ENCODE data around the gene PRMT3.
A peak's percentile ranks its signal among the peaks of the same experiment; 100 is the strongest.

The PRMT3 gene

DNA sequence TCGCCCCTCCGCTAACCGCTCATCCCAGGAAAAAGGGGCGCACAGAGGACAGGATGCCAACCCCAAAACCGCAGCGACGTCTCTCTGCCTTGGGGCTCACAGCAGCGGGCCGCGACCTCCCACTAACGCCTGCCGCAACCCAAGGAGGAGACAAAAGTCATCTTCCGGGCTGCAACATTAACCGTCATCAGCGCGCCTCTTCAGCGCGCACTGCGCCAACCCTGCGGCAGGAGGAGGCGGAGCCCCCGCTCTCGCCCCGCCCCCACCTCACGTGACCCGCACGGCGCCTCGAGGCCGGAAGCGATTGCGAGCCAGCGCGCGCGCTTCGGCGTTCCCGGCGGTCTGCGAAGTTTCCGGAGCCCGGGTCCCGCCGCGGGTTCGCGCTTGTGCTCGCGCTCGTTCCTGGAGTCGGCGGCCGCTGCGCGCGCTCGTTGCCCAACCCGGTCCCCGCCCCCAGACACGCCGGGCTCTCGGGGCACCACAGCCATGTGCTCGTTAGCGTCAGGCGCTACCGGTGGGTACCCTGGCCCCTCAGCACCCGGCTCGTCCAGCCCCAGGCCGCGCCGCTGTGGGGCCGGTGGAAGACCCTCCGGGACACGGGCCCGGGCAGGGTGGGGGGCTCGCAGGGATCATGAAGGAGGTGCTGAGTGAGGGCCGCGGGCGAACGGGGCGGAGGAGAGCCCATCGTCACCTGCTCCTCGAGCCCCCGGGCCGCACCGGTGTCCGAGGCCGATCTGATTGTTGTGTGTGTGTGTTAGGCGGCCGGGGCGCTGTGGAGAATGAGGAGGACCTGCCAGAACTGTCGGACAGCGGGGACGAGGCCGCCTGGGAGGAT, at the start of gene PRMT3:
Gene PRMT3, plus strand, starts transcription at position 456 of the 835 bp plus-strand sequence. Its CDS starts 31 bp downstream, at position 487.
- H3K36me3 ChIP-seq (ENCODE audit: insufficient read depth, low read length), result no peaks in the 10 kb centered on the region
- H3K27me3 ChIP-seq (ENCODE audit: insufficient read depth, low read length), result no peaks in the 10 kb centered on the region
- H3K4me3 ChIP-seq (ENCODE audit: low read depth, low read length), result peak within 1 kb of the TSS; percentile 86
- peaks cover 13% of the 10 kb centered on the region for H3K79me2 ChIP-seq (ENCODE audit: control insufficient read depth, insufficient read depth, low read length, unreplicated experiment)
- peak within 1 kb of the TSS; percentile 78 for H3K27ac ChIP-seq (ENCODE audit: low read depth, low read length)
- peaks cover 9% of the 10 kb centered on the region for H3K4me1 ChIP-seq (ENCODE audit: control insufficient read depth, insufficient read depth, low read length, unreplicated experiment)
- H2AFZ ChIP-seq (ENCODE audit: low read length, unreplicated experiment), result peak within 1 kb of the TSS; percentile 76

DNA sequence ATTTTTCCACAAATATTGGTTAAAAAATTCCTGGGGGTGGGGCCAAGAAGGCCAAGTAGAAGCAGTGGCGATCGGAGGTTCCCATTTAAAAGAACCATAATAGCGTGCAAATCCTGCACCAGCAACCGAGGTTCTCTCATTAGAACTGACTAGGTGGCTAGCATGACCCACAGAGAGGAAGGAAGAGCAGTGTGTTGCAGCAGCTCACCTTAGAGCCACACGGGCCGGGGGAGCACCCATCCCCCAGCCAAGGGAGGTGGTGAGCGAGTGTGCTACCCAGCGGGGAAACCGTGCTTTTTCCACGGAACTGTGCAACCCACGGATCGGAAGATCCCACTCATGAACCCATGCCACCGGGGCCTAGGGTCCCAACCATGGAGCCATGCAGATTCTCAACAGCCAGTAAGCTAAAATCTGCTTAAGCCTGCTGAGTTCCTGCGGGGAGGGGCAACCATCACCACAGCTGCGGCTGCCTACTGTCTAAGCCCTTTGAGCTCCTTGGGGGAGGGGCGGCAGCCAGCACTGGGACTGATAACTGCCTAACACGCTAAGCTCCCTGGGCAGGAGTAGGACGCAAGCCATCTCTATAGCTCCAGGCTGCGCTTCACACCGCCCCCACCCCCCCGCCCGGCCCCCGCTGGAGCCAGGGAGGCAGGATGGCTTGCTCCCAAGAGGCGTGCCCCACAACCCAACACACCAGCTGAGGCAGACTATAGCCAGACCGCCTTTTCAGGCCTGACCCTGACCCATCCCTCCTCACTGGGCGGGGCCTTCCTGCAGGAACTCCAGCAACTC, 45.0 kb upstream of the PRMT3 start:
- no peak overlapping the region for H2AFZ ChIP-seq (ENCODE audit: low read length, unreplicated experiment)
- no peaks in the 10 kb centered on the region for H3K79me2 ChIP-seq (ENCODE audit: control insufficient read depth, insufficient read depth, low read length, unreplicated experiment)
- no peak overlapping the region for H3K27ac ChIP-seq (ENCODE audit: low read depth, low read length)
- H3K4me3 ChIP-seq (ENCODE audit: low read depth, low read length), result no peak overlapping the region
- no peaks in the 10 kb centered on the region for H3K36me3 ChIP-seq (ENCODE audit: insufficient read depth, low read length)
- H3K4me1 ChIP-seq (ENCODE audit: control insufficient read depth, insufficient read depth, low read length, unreplicated experiment), result no peaks in the 10 kb centered on the region
- H3K27me3 ChIP-seq (ENCODE audit: insufficient read depth, low read length), result peaks cover 97% of the 10 kb centered on the region

DNA sequence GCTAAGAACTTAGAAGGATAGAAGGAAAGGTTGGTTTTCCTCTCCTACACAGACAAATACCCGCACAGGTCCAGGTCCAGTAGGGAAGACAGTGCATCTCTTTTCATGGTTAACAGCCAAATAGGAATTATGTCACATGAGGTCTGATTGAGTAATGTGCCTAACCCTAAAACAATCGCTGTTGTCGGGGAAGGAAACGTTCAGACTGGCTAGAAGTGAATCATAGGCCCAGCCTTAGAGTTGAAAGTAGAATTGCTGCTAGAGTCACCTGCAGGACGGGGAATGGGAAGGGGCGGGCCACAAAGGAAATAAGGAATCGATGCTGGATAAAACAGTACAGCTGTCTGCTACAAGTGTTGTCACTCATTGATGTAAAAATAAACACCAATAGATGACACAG, 36.4 kb upstream of the PRMT3 start:
- Histone ChIP-seq H3K27me3 (ENCODE audit: insufficient read depth, low read length) (peaks cover 45% of the 10 kb centered on the region), H3K79me2 (ENCODE audit: control insufficient read depth, insufficient read depth, low read length, unreplicated experiment) (no peaks in the 10 kb centered on the region), H3K4me1 (ENCODE audit: control insufficient read depth, insufficient read depth, low read length, unreplicated experiment) (peaks cover 6% of the 10 kb centered on the region), H3K27ac (ENCODE audit: low read depth, low read length) (no peak overlapping the region), H3K36me3 (ENCODE audit: insufficient read depth, low read length) (no peaks in the 10 kb centered on the region), H3K4me3 (ENCODE audit: low read depth, low read length) (no peak overlapping the region), H2AFZ (ENCODE audit: low read length, unreplicated experiment) (no peak overlapping the region)

DNA sequence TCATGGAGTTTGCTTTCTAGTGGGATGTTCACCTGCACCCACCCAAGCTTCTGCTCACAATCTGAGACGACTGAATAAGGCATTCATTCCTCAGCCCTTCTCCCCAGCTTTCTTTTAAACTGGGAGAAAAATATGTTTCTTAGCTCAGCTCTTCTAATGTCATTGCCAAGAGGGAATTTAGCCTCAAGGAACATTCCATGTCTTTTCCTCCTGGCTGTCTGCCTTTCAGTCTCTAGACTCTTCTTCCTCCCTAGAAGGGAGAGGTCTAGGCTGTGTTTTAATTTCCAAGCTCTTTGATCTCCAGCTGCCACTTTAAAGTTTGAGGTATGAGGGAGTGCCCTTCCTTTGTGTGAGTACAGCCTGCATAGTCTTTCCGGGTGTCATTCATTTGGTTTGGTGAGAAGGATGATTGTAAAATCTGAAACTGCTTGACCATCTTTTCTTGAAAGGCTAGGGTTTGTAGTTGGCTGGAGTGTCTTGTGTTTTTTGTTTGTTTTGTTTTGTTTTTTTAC, 35.7 kb upstream of the PRMT3 start:
- Histone ChIP-seq H2AFZ (ENCODE audit: low read length, unreplicated experiment) (peak overlapping the region; percentile 8), H3K27me3 (ENCODE audit: insufficient read depth, low read length) (peaks cover 39% of the 10 kb centered on the region), H3K79me2 (ENCODE audit: control insufficient read depth, insufficient read depth, low read length, unreplicated experiment) (no peaks in the 10 kb centered on the region), H3K4me1 (ENCODE audit: control insufficient read depth, insufficient read depth, low read length, unreplicated experiment) (peaks cover 6% of the 10 kb centered on the region), H3K36me3 (ENCODE audit: insufficient read depth, low read length) (no peaks in the 10 kb centered on the region), H3K4me3 (ENCODE audit: low read depth, low read length) (no peak overlapping the region), H3K27ac (ENCODE audit: low read depth, low read length) (no peak overlapping the region)

DNA sequence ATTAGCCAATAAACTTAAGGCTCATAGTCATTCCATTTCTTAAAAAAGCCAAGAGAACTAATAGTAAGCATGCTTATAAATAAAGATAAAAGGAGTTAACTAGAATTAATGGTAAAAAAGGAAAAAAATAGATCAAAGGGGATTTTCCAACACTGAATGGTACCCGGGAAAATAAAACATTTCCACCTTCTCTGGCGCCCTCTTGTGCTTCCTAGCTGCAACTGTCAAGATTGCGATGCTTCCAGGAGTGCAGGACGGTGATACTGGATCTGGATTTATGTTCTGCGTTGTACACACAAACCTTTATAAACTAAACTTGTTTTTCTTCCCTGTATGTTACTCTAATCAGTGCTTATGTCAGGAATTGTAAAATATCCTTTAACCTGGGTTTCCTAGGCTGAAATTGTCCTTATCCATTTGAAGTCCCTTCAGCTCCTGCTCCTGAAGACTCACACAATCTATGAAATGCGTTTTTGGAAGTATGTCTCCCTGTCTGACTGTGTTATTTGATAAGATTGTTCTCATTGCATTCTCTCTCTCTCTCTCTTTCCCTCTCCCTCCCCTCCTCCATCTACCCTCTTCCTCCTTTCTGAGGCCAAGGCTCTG, 33.6 kb upstream of the PRMT3 start:
- Histone ChIP-seq H3K27me3 (ENCODE audit: insufficient read depth, low read length) (peaks cover 19% of the 10 kb centered on the region), H3K36me3 (ENCODE audit: insufficient read depth, low read length) (no peaks in the 10 kb centered on the region), H2AFZ (ENCODE audit: low read length, unreplicated experiment) (peak overlapping the region; percentile 43), H3K27ac (ENCODE audit: low read depth, low read length) (no peak overlapping the region), H3K79me2 (ENCODE audit: control insufficient read depth, insufficient read depth, low read length, unreplicated experiment) (no peaks in the 10 kb centered on the region), H3K4me3 (ENCODE audit: low read depth, low read length) (peak overlapping the region; percentile 33; the same call in 1 of the 2 replicates), H3K4me1 (ENCODE audit: control insufficient read depth, insufficient read depth, low read length, unreplicated experiment) (peaks cover 6% of the 10 kb centered on the region)

DNA sequence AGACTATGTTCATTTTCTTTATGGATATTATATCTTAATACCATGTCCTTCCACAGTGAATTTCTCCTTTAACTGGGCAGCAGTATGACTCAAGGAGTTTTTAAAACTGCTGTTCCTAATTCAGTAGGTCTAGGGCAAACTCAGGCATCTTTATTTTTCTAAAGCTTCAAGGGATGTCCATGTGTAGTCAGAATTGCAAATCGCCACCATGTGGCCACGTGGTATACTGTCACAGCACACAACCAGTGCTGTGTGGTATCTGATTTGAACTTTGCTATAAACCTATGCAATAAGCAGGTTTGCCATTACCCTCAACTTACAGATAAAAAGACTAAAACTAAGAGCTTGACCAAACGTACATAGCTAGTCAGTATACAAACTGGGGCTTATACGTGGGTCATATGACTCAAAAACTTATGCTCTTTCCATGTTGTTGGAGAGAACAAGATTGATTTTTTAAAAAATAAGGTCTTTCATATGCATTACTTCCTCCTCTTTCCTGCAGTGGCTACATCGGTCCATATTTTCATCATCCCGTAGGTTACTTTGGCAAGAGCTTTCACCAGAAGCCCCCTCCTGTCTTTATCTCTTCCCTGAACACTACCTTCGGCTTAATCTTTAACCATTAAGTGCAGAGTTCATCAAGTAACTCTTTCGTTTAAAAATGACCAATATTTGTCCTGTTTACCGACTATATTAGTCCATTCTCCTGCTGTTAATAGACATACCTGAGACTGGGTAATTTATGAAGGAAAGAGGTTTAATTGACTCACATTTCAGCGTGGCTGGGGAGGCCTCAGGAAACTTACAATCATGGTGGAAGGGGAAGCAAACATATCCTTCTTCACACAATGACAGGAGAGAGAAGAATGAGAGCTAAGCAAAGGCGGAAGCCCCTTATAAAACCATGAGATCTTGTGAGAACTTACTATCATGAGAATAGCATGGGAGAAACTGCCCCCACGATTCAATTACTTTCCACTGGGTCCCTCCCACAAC, 32.0 kb upstream of the PRMT3 start:
- Histone ChIP-seq H3K27me3 (ENCODE audit: insufficient read depth, low read length) (0 out of 2 replicates have a peak, but pooled peaks cover 8% of the 10 kb centered on the region), H3K4me1 (ENCODE audit: control insufficient read depth, insufficient read depth, low read length, unreplicated experiment) (peaks cover 12% of the 10 kb centered on the region), H3K4me3 (ENCODE audit: low read depth, low read length) (no peak overlapping the region), H2AFZ (ENCODE audit: low read length, unreplicated experiment) (no peak overlapping the region), H3K79me2 (ENCODE audit: control insufficient read depth, insufficient read depth, low read length, unreplicated experiment) (no peaks in the 10 kb centered on the region), H3K27ac (ENCODE audit: low read depth, low read length) (no peak overlapping the region), H3K36me3 (ENCODE audit: insufficient read depth, low read length) (no peaks in the 10 kb centered on the region)

DNA sequence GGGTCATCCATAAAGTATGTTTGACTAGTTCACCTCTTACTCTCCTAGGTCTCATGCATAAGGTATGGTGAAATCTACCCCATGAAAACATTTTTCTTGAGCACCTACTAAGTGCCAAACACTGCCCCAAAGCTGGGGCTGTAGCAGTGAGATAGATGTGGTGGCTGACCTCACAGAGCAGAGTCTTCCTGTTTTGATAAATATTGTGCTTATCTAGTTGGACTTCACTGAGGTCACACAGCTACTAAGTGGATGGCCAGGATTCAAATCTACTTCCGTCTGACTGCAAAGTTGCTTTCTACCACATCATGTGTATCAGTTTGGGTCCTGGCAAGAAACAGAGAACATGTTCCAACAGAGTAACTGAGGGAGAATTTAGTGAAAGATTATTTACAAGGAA, 30.4 kb upstream of the PRMT3 start:
- peaks cover 23% of the 10 kb centered on the region for H3K4me1 ChIP-seq (ENCODE audit: control insufficient read depth, insufficient read depth, low read length, unreplicated experiment)
- no peak overlapping the region for H3K27ac ChIP-seq (ENCODE audit: low read depth, low read length)
- no peaks in the 10 kb centered on the region for H3K79me2 ChIP-seq (ENCODE audit: control insufficient read depth, insufficient read depth, low read length, unreplicated experiment)
- H2AFZ ChIP-seq (ENCODE audit: low read length, unreplicated experiment), result no peak overlapping the region
- H3K27me3 ChIP-seq (ENCODE audit: insufficient read depth, low read length), result no peaks in the 10 kb centered on the region
- no peak overlapping the region for H3K4me3 ChIP-seq (ENCODE audit: low read depth, low read length)
- H3K36me3 ChIP-seq (ENCODE audit: insufficient read depth, low read length), result no peaks in the 10 kb centered on the region

DNA sequence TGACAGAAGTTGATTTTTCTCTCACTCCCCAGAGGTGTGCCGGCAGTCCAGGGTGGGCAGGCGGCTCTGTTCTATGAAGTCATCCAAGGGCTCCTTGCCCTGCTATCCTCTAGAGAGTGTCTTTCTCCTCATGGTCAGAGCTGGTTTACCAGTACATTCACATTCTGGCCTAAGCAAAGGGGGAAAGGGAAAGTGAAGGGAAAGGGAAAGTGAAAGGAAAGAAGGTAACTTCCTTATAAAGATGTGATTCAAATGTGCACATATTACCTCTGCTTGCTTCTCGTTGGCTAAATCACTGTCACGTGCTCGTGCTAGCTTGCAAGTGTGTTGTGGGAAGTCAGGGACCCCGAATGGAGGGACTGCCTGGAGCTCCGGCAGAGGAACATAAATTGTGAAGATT, 26.9 kb upstream of the PRMT3 start:
- Histone ChIP-seq H3K79me2 (ENCODE audit: control insufficient read depth, insufficient read depth, low read length, unreplicated experiment) (peaks cover 18% of the 10 kb centered on the region), H3K27me3 (ENCODE audit: insufficient read depth, low read length) (no peaks in the 10 kb centered on the region), H3K4me1 (ENCODE audit: control insufficient read depth, insufficient read depth, low read length, unreplicated experiment) (peaks cover 40% of the 10 kb centered on the region), H3K36me3 (ENCODE audit: insufficient read depth, low read length) (no peaks in the 10 kb centered on the region), H2AFZ (ENCODE audit: low read length, unreplicated experiment) (peak overlapping the region; percentile 95), H3K27ac (ENCODE audit: low read depth, low read length) (peak overlapping the region; percentile 74), H3K4me3 (ENCODE audit: low read depth, low read length) (peak overlapping the region; percentile 71)

DNA sequence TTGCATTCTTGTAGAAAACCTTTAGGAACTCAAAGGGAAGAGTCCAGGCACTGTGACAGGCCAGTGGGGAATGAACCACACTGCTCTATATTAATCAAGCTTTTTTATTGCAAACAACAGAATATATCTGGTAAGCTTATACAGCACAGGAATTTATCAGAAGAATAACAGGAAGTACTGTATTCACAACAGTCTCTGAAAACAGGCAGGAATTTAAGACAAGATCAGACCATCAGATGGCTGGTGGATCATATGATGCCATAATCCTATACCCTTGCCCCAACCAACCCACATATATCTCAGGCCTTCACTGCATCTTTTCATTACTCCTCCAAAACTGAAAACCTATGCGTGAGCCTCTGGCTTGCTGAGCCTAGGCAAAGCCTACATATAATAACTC, 25.0 kb upstream of the PRMT3 start:
- Histone ChIP-seq H3K4me1 (ENCODE audit: control insufficient read depth, insufficient read depth, low read length, unreplicated experiment) (peaks cover 54% of the 10 kb centered on the region), H3K27ac (ENCODE audit: low read depth, low read length) (peak overlapping the region; percentile 17; the same call in 1 of the 2 replicates), H3K27me3 (ENCODE audit: insufficient read depth, low read length) (no peaks in the 10 kb centered on the region), H3K4me3 (ENCODE audit: low read depth, low read length) (no peak overlapping the region), H3K79me2 (ENCODE audit: control insufficient read depth, insufficient read depth, low read length, unreplicated experiment) (peaks cover 25% of the 10 kb centered on the region), H3K36me3 (ENCODE audit: insufficient read depth, low read length) (no peaks in the 10 kb centered on the region), H2AFZ (ENCODE audit: low read length, unreplicated experiment) (peak overlapping the region; percentile 59)
